Right lobe of liver (tissue), 6 donors: ENCODE results near the gene TUBG2. TPM values are rescaled to one million over a fixed set of nuclear protein-coding genes. Genes with fewer than 3 reads are reported as not detected.

Experiments
- ATAC-seq, 4 donors: fragments of 200-7000 bp; cut with Tn5 transposase; one replicate each; pipeline ENCODE4 v1.9.1; 2020; ENCODE audit warnings: mild to moderate bottlenecking in 4 of 4, moderate library complexity in 4 of 4
- DNase-seq, 3 donors: peaks; one replicate each; pipeline ENCODE4 v3.0.0-alpha.2; 2020
- H3K27ac ChIP-seq, 3 donors: fragments of 200-600 bp; one replicate each; pipeline ENCODE4 v1.8.0; 2022
- H3K27me3 ChIP-seq, 2 donors: fragments of 200-600 bp; one replicate each; pipeline ENCODE4 v1.8.0; 2022
- H3K36me3 ChIP-seq, 4 donors: fragments of 200-600 bp; sonication (generic) in 1 of 4; one replicate each; pipeline versions ENCODE4 v1.5.1 to v1.8.0; 2017 to 2022; ENCODE audit warnings: control low read depth in 1 of 4
- H3K4me1 ChIP-seq, 4 donors: fragments of 200-600 bp; sonication (generic) in 1 of 4; one replicate each; pipeline versions ENCODE4 v1.5.1 to v1.8.0; 2017 to 2022; ENCODE audit warnings: control low read depth in 1 of 4
- H3K4me3 ChIP-seq, 3 donors: fragments of 200-600 bp; one replicate each; pipeline ENCODE4 v1.8.0; 2022
- H3K9me3 ChIP-seq, 4 donors: fragments of 200-600 bp; sonication (generic) in 1 of 4; one replicate each; pipeline versions ENCODE4 v1.5.1 to v1.8.0; 2017 to 2022; ENCODE audit warnings: control low read depth in 1 of 4
- CTCF ChIP-seq, 4 donors: fragments of 200-600 bp in 3 of 4; fragments of 450-650 bp in 1 of 4; IDR thresholded peaks; one replicate each; pipeline versions ENCODE4 v1.5.1 to v1.8.0; 2016 to 2022; ENCODE audit warnings: antibody characterized with exemption in 4 of 4, mild to moderate bottlenecking in 2 of 4
- POLR2A ChIP-seq: fragments of 450-650 bp; IDR thresholded peaks from one replicate; pipeline ENCODE4 v1.6.1; 2017; ENCODE audit warnings: antibody characterized with exemption, mild to moderate bottlenecking
- WGBS: methylation state at CpG from one replicate; pipeline ENCODE4 v1.1.6; 2018; ENCODE audit warnings: low coverage, low lambda C conversion rate; ENCODE audit not compliant: insufficient coverage; ENCODE audit errors: missing lambda C conversion rate; 5-methylcytosine and 5-hydroxymethylcytosine counted together
- intact Hi-C, 2 donors: fragments of 100-400 bp; cut with DNase I; formaldehyde crosslinking; loops; one replicate each; pipeline versions ENCODE4 v1.11.2 to v1.14.1; 2022
- total RNA-seq, 6 experiments: library from RNA; depleted of rRNA in 2 of 6; stranded (reverse); fragments of >200 nt in 2 of 6; fragmentation: NEBNext Ultra II Directional in 3 of 6; extraction: Animal tissue kit (Norgen Biotek cat#: 25700) in 3 of 6; gene quantifications; one replicate each; pipeline versions ENCODE4 v1.1.0 to v1.2.4, GENCODE V29; 2016 to 2023
- donor health status: DM: no; HTN: yes; CAD: no.
- donor health status: DM: no; HTN: no; CAD: no.
- donor health status: DM: no; HTN: no; CAD: no.
- donor health status: DM: no; HTN: yes; CAD: no.
- donor health status: DM: no; HTN: yes; CAD: no.

Gene TUBG2
- total RNA-seq, 6 experiments from 2014 or later, result 6.8 to 10.7 (median 7.5) TPM

- 100% methylated on average over 3 of the region's 7 CpGs for WGBS
- no peak for TF ChIP-seq POLR2A
Observed at GRCh38 chr17:42639525-42640113, 19.5 kb upstream of the TUBG2 start.

GRCh38 chr17:42640121-42640520 is 19.0 kb upstream of the TUBG2 start:
- 80% methylated on average over 1 of the region's 4 CpGs for WGBS
- H3K27me3 ChIP-seq, result no peaks in the 10 kb centered on the region
- intact Hi-C loops, result no loop called here
- no peaks in the 10 kb centered on the region for H3K36me3 ChIP-seq
- ATAC-seq, result no peak
- H3K9me3 ChIP-seq, result no peaks in the 10 kb centered on the region
- no peak overlapping the region for H3K27ac ChIP-seq
- TF ChIP-seq CTCF (IDR thresholded peaks at IDR 0.05), result no peak
- no peak for DNase-seq
- no peaks in the 10 kb centered on the region for H3K4me1 ChIP-seq
- H3K4me3 ChIP-seq, result no peak overlapping the region

More at GRCh38 chr17:42639525-42640113, 19.5 kb upstream of the TUBG2 start:
- ATAC-seq, result no peak
- no peak overlapping the region for H3K4me3 ChIP-seq
- intact Hi-C loops, result no loop called here
- H3K9me3 ChIP-seq, result no peaks in the 10 kb centered on the region
- no peaks in the 10 kb centered on the region for H3K4me1 ChIP-seq
- no peaks in the 10 kb centered on the region for H3K36me3 ChIP-seq
- H3K27me3 ChIP-seq, result no peaks in the 10 kb centered on the region
- H3K27ac ChIP-seq, result no peak overlapping the region
- no peak for DNase-seq

- TF ChIP-seq POLR2A (no peak), CTCF (IDR thresholded peaks at IDR 0.05) (no peak)
- Histone ChIP-seq H3K27ac (no peak overlapping the region), H3K36me3 (no peaks in the 10 kb centered on the region), H3K27me3 (no peaks in the 10 kb centered on the region), H3K9me3 (no peaks in the 10 kb centered on the region), H3K4me1 (no peaks in the 10 kb centered on the region), H3K4me3 (no peak overlapping the region)
- ATAC-seq (no peak), DNase-seq (no peak)
- 14% methylated on average over 2 of the region's 2 CpGs for WGBS
- intact Hi-C loops, result no loop called here
Observed at GRCh38 chr17:42642336-42642735, 16.7 kb upstream of the TUBG2 start.

- ATAC-seq, result no peak
- TF ChIP-seq CTCF (IDR thresholded peaks at IDR 0.05) (no peak), POLR2A (no peak)
- no peaks in the 10 kb centered on the region for H3K36me3 ChIP-seq
- no peak for DNase-seq
- no peaks in the 10 kb centered on the region for H3K4me1 ChIP-seq
- H3K9me3 ChIP-seq, result no peaks in the 10 kb centered on the region
- intact Hi-C loops, result no loop called here
- no peaks in the 10 kb centered on the region for H3K27me3 ChIP-seq
- H3K4me3 ChIP-seq, result no peak overlapping the region
- H3K27ac ChIP-seq, result no peak overlapping the region
- 69% methylated on average over 5 of the region's 5 CpGs for WGBS
Observed at GRCh38 chr17:42647778-42648177, 11.3 kb upstream of the TUBG2 start.

- WGBS, result 79% methylated on average over 4 of the region's 4 CpGs
- intact Hi-C loops, result no loop called here
Observed at GRCh38 chr17:42651392-42651791, 7.7 kb upstream of the TUBG2 start.

More at GRCh38 chr17:42651392-42651791, 7.7 kb upstream of the TUBG2 start:
- Histone ChIP-seq H3K9me3 (no peaks in the 10 kb centered on the region), H3K36me3 (no peaks in the 10 kb centered on the region), H3K27me3 (no peaks in the 10 kb centered on the region), H3K4me3 (no peak overlapping the region), H3K4me1 (peaks cover 0 to 6% (median 0%) of the 10 kb centered on the region in 4 donors), H3K27ac (no peak overlapping the region)
- no peak for ATAC-seq
- no peak for TF ChIP-seq CTCF (IDR thresholded peaks at IDR 0.05)
- no peak for TF ChIP-seq POLR2A
- no peak for DNase-seq
